Endodermal cell (in vitro differentiated cells): ENCODE measurements around the gene SMDT1. TPM values are rescaled to one million over a fixed set of nuclear protein-coding genes. Genes with fewer than 3 reads are reported as not detected.

ENCODE experiments used
- DNase-seq: peaks from one replicate; pipeline ENCODE4 v3.0.0-alpha.2; 2017
- H3K27ac ChIP-seq: 2 replicates; pipeline ENCODE4 v1.5.1; 2013; ENCODE audit warnings: mild to moderate bottlenecking, low read depth, low read length, moderate library complexity
- H3K27me3 ChIP-seq: 2 replicates; pipeline ENCODE4 v1.6.1; 2013; ENCODE audit warnings: mild to moderate bottlenecking, low read length, moderate library complexity; ENCODE audit not compliant: insufficient read depth, control insufficient read depth, poor library complexity, severe bottlenecking
- H3K36me3 ChIP-seq: 2 replicates; pipeline ENCODE4 v1.7.0; 2013; ENCODE audit warnings: mild to moderate bottlenecking, low read length, moderate library complexity; ENCODE audit not compliant: control insufficient read depth, insufficient read depth
- H3K4me1 ChIP-seq: one replicate; pipeline ENCODE4 v1.7.0; 2013; ENCODE audit warnings: low read length; ENCODE audit not compliant: control insufficient read depth, insufficient read depth
- H3K4me3 ChIP-seq: 2 replicates; pipeline ENCODE4 v1.5.1; 2013; ENCODE audit warnings: mild to moderate bottlenecking, low read length, moderate library complexity
- H3K9ac ChIP-seq: 2 replicates; pipeline ENCODE4 v1.6.1; 2013; ENCODE audit warnings: mild to moderate bottlenecking, low read length, moderate library complexity; ENCODE audit not compliant: poor library complexity, severe bottlenecking; ENCODE audit errors: extremely low read depth
- H3K9me3 ChIP-seq: 2 replicates; pipeline ENCODE4 v1.6.1; 2013; ENCODE audit warnings: mild to moderate bottlenecking, low read length, moderate library complexity; ENCODE audit not compliant: control insufficient read depth
- H3K27ac Mint-ChIP-seq: 2 replicates; pipeline ENCODE4 v1.8.0; 2020; ENCODE audit warnings: mixed read lengths
- H3K27me3 Mint-ChIP-seq: 2 replicates; pipeline ENCODE4 v1.8.0; 2021; ENCODE audit warnings: mild to moderate bottlenecking, mixed read lengths; ENCODE audit not compliant: insufficient read depth
- H3K36me3 Mint-ChIP-seq: 2 replicates; pipeline ENCODE4 v1.8.0; 2020; ENCODE audit warnings: low read depth, mixed read lengths
- H3K4me1 Mint-ChIP-seq: 2 replicates; pipeline ENCODE4 v1.8.0; 2020; ENCODE audit warnings: mixed read lengths
- H3K4me3 Mint-ChIP-seq: 2 replicates; pipeline ENCODE4 v1.8.0; 2020; ENCODE audit warnings: mild to moderate bottlenecking, moderate library complexity, mixed read lengths
- H3K9me3 Mint-ChIP-seq: 2 replicates; pipeline ENCODE4 v1.8.0; 2020; ENCODE audit warnings: mild to moderate bottlenecking, mixed read lengths
- CTCF ChIP-seq: fragments of 200-600 bp; sonication (generic); conservative IDR thresholded peaks from 2 replicates; pipeline ENCODE4 v1.5.0; 2021; ENCODE audit warnings: antibody characterized with exemption, mild to moderate bottlenecking
- WGBS, 2 experiments: methylation state at CpG; one replicate each; pipeline versions ENCODE4 v1.1.5 to v1.1.7; 2013; ENCODE audit warnings: missing lambda C conversion rate in 2 of 2, mixed read lengths in 1 of 2; ENCODE audit not compliant: insufficient coverage in 1 of 2, insufficient read length in 1 of 2; 5-methylcytosine and 5-hydroxymethylcytosine counted together
- total RNA-seq, 2 donors: library from RNA; stranded (reverse); fragmentation: NEBNext Ultra II Directional in 1 of 2; extraction: Animal tissue kit (Norgen Biotek cat#: 25700) in 1 of 2; gene quantifications; 2 replicates in 1 of 2; 3 replicates in 1 of 2; pipeline ENCODE4 v1.2.1, GENCODE V29; 2021

SMDT1 gene
- total RNA-seq, 2 donors from 2014 or later = 29.5 to 41.3 TPM

- Histone ChIP-seq H3K4me1 (no peaks in the 10 kb centered on the region), H3K27ac (no peak overlapping the region), H3K4me3 (no peak overlapping the region), H3K27me3 (no peaks in the 10 kb centered on the region), H3K36me3 (peaks cover 17% of the 10 kb centered on the region), H3K9ac (no peak overlapping the region), H3K9me3 (no peaks in the 10 kb centered on the region)
- DNase-seq = no peak
- WGBS, 2 experiments = 95 to 96% methylated on average over 8 to 10 of the region's 10 CpGs
- Mint-ChIP-seq H3K36me3 (peaks cover 44% of the 10 kb centered on the region), H3K4me3 (no peak overlapping the region), H3K27me3 (peaks cover 5% of the 10 kb centered on the region), H3K9me3 (no peaks in the 10 kb centered on the region), H3K27ac (no peak overlapping the region), H3K4me1 (peaks cover 15% of the 10 kb centered on the region)
- no peak for TF ChIP-seq CTCF
These were observed 12.6 kb upstream of the SMDT1 start for GRCh38 chr22:42066937-42067336.

- Histone ChIP-seq H3K9ac (no peak overlapping the region), H3K36me3 (peaks cover 15% of the 10 kb centered on the region), H3K9me3 (no peaks in the 10 kb centered on the region), H3K4me1 (no peaks in the 10 kb centered on the region), H3K27ac (no peak overlapping the region), H3K27me3 (no peaks in the 10 kb centered on the region), H3K4me3 (no peak overlapping the region)
- Mint-ChIP-seq H3K4me1 (peaks cover 16% of the 10 kb centered on the region), H3K27me3 (peaks cover 9% of the 10 kb centered on the region), H3K36me3 (peaks cover 39% of the 10 kb centered on the region), H3K9me3 (no peaks in the 10 kb centered on the region), H3K4me3 (no peak overlapping the region), H3K27ac (no peak overlapping the region)
- WGBS, 2 experiments = 88 to 89% methylated on average over 13 to 14 of the region's 14 CpGs
- TF ChIP-seq CTCF = no peak
- no peak for DNase-seq
These were observed 11.7 kb upstream of the SMDT1 start for GRCh38 chr22:42067671-42068251.

GRCh38 chr22:42068291-42068690 lies 11.2 kb upstream of the SMDT1 start:
- H3K9ac ChIP-seq = no peak overlapping the region
- H3K27ac ChIP-seq = no peak overlapping the region
- H3K27me3 ChIP-seq = no peaks in the 10 kb centered on the region
- no peak overlapping the region for H3K4me3 Mint-ChIP-seq
- DNase-seq = no peak
- WGBS, 2 experiments = 92 to 100% methylated on average over 2 to 4 of the region's 4 CpGs
- TF ChIP-seq CTCF = no peak
- peaks cover 17% of the 10 kb centered on the region for H3K4me1 Mint-ChIP-seq
- H3K4me3 ChIP-seq = no peak overlapping the region
- no peaks in the 10 kb centered on the region for H3K4me1 ChIP-seq
- H3K36me3 ChIP-seq = peaks cover 13% of the 10 kb centered on the region
- H3K9me3 Mint-ChIP-seq = no peaks in the 10 kb centered on the region
- no peaks in the 10 kb centered on the region for H3K9me3 ChIP-seq
- peaks cover 34% of the 10 kb centered on the region for H3K36me3 Mint-ChIP-seq
- H3K27ac Mint-ChIP-seq = no peak overlapping the region
- H3K27me3 Mint-ChIP-seq = peaks cover 9% of the 10 kb centered on the region
